Breast epithelium (tissue), 4 donors: ENCODE results near the gene MMP8. TPM values are rescaled to one million over a fixed set of nuclear protein-coding genes. Genes with fewer than 3 reads are reported as not detected.
A peak's percentile ranks its signal among the peaks of the same experiment; 100 is the strongest.

ENCODE experiments used
- DNase-seq, 2 donors: peaks; one replicate each; pipeline ENCODE4 v3.0.0-alpha.2; 2019; ENCODE audit warnings: low spot score in 2 of 2
- H3K27ac ChIP-seq, 2 donors: fragments of 200-600 bp; sonication (generic) in 1 of 2; one replicate each; pipeline ENCODE4 v1.5.1; 2016 to 2019; ENCODE audit warnings: mild to moderate bottlenecking in 1 of 2
- H3K27me3 ChIP-seq, 2 donors: fragments of 200-600 bp; sonication (generic) in 1 of 2; one replicate each; pipeline versions ENCODE4 v1.5.1 to v1.6.0; 2017 to 2019; ENCODE audit warnings: control low read depth in 1 of 2, mild to moderate bottlenecking in 1 of 2
- H3K36me3 ChIP-seq: fragments of 200-600 bp; one replicate; pipeline ENCODE4 v1.5.1; 2019
- H3K4me1 ChIP-seq, 2 donors: fragments of 200-600 bp; sonication (generic); one replicate each; pipeline ENCODE4 v1.5.1; 2016 to 2019; ENCODE audit warnings: control low read depth in 1 of 2
- H3K4me3 ChIP-seq, 3 donors: fragments of 200-600 bp; sonication (generic); 1 replicate in 2 of 3; 2 replicates in 1 of 3; pipeline ENCODE4 v1.5.1; 2016 to 2019; ENCODE audit warnings: mild to moderate bottlenecking in 3 of 3, moderate library complexity in 2 of 3
- H3K9me3 ChIP-seq, 2 donors: fragments of 200-600 bp; sonication (generic) in 1 of 2; one replicate each; pipeline ENCODE4 v1.5.1; 2016 to 2019; ENCODE audit warnings: control low read depth in 1 of 2
- CTCF ChIP-seq, 3 donors: fragments of 450-650 bp; IDR thresholded peaks; one replicate each; pipeline ENCODE4 v1.5.1; 2016 to 2017; ENCODE audit warnings: antibody characterized with exemption in 3 of 3, mild to moderate bottlenecking in 3 of 3, moderate library complexity in 3 of 3
- POLR2A ChIP-seq: fragments of 450-650 bp; IDR thresholded peaks from one replicate; pipeline ENCODE4 v1.6.1; 2016; ENCODE audit warnings: antibody characterized with exemption, mild to moderate bottlenecking, moderate library complexity
- POLR2AphosphoS5 ChIP-seq, 3 donors: sonication (generic); formaldehyde crosslinking; IDR thresholded peaks; one replicate each; pipeline ENCODE4 v1.6.1; 2017; ENCODE audit warnings: antibody characterized with exemption in 3 of 3
- intact Hi-C: fragments of 100-400 bp; cut with DNase I; formaldehyde crosslinking; loops from one replicate; pipeline ENCODE4 v1.15.1; 2023; ENCODE audit warnings: low total_unique reads
- total RNA-seq, 3 donors: library from RNA; depleted of rRNA; stranded (reverse); fragments of >200 nt; gene quantifications; one replicate each; pipeline ENCODE4 v1.1.0, GENCODE V29; 2016

MMP8 gene
- total RNA-seq, 3 donors from 2014 or later: 0.33 to 2.3 TPM; not detected in 1

GRCh38 chr11:102708654-102709053, 16.1 kb downstream of the MMP8 start:
- intact Hi-C loops: no loop called here

DNA sequence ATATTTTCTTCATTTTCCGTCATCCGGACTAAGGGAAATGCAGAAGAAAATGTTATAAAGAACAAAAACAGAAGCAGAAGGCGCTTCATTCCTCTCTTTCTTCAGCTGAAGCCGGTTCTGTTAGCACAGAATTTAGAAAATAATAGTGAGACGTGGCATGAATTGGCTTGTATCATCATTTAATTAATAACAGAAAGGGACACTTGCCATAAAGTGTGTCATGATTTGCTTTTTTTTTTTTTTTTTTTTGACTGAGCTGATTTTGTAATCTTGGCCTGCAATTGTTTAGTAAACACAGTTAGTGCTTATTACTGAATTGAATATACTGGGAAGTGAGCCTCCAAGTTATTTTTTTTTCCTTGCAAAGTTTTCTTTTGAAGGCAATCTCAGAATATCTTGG, 19.1 kb downstream of the MMP8 start, which contains the start of gene MMP27:
TSS of gene MMP27 (minus strand) at position 144 of the 400 bp plus-strand sequence. CDS start at position 89, 55 bp downstream.
- DNase-seq: no peak
- H3K4me1 ChIP-seq: no peaks in the 10 kb centered on the region
- no peaks in the 10 kb centered on the region for H3K36me3 ChIP-seq
- no peaks in the 10 kb centered on the region for H3K9me3 ChIP-seq
- peak within 1 kb of the TSS; percentile 45 to 54 for H3K27ac ChIP-seq
- H3K4me3 ChIP-seq: peak within 1 kb of the TSS; percentile 26 to 44 (median 30)
- no peak for TF ChIP-seq POLR2A
- no peak for TF ChIP-seq POLR2AphosphoS5 (IDR thresholded peaks at IDR 0.05)
- no peak for TF ChIP-seq CTCF (IDR thresholded peaks at IDR 0.05)
- intact Hi-C loops: no loop called here
- H3K27me3 ChIP-seq: no peaks in the 10 kb centered on the region

More at GRCh38 chr11:102708654-102709053, 16.1 kb downstream of the MMP8 start:
- DNase-seq: no peak
- TF ChIP-seq POLR2AphosphoS5 (IDR thresholded peaks at IDR 0.05): no peak
- TF ChIP-seq CTCF (IDR thresholded peaks at IDR 0.05): no peak
- TF ChIP-seq POLR2A: no peak
- Histone ChIP-seq H3K27me3 (no peaks in the 10 kb centered on the region), H3K4me1 (no peaks in the 10 kb centered on the region), H3K27ac (no peak overlapping the region), H3K4me3 (no peak overlapping the region), H3K9me3 (no peaks in the 10 kb centered on the region), H3K36me3 (no peaks in the 10 kb centered on the region)

DNA sequence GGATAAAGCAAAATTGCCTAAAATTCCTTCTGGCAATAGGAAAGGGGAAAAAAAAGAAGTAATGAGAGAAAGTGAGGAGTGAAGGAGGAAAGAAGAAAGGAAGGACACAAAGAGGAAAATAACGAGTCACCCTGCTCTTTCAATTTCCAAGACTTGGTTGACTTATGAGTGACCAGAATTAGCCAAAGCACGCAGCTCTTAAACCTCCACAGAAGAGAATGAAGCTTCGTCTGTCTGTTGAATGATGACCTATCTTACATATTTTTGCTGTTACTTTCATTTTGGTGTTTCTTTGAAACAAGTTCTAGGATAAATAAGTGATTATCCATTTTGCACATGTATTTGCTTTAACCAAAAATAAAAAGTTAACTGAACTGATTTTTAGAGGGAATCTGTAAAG, 19.9 kb downstream of the MMP8 start:
- H3K4me1 ChIP-seq: no peaks in the 10 kb centered on the region
- intact Hi-C loops: no loop called here
- H3K27ac ChIP-seq: peak overlapping the region; percentile 45 to 54
- H3K27me3 ChIP-seq: no peaks in the 10 kb centered on the region
- no peaks in the 10 kb centered on the region for H3K36me3 ChIP-seq
- TF ChIP-seq POLR2A: no peak
- no peak for TF ChIP-seq POLR2AphosphoS5 (IDR thresholded peaks at IDR 0.05)
- no peak for TF ChIP-seq CTCF (IDR thresholded peaks at IDR 0.05)
- H3K4me3 ChIP-seq: peak overlapping the region; percentile 26 to 44 (median 30)
- H3K9me3 ChIP-seq: no peaks in the 10 kb centered on the region
- DNase-seq: no peak

- H3K4me1 ChIP-seq: no peaks in the 10 kb centered on the region
- intact Hi-C loops: no loop called here
- no peaks in the 10 kb centered on the region for H3K27me3 ChIP-seq
- H3K9me3 ChIP-seq: no peaks in the 10 kb centered on the region
- no peak for TF ChIP-seq CTCF (IDR thresholded peaks at IDR 0.05)
- TF ChIP-seq POLR2A: no peak
- no peak for TF ChIP-seq POLR2AphosphoS5 (IDR thresholded peaks at IDR 0.05)
- no peaks in the 10 kb centered on the region for H3K36me3 ChIP-seq
- no peak overlapping the region for H3K4me3 ChIP-seq
- no peak overlapping the region for H3K27ac ChIP-seq
- DNase-seq: no peak
These were observed 20.8 kb downstream of the MMP8 start for GRCh38 chr11:102703826-102704493.

DNA sequence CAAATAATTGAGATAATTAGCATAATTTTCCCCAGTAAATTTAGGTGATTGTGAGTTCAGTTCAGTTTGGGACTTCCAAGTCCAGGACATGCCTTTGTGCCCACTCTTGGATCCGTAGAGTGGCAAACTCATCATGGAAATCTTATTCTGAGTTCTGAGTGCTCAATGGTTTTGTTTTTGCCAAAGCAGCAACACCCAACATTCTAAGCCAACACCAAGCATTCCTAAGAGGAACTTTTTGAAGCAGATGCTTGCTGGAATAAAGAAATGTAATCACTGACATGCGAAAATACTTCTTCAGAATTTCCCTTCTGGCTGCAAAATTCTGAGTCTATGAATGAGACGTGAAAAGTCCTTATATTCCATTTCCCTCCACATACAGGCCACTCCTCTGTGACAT, 29.6 kb downstream of the MMP8 start:
- Histone ChIP-seq H3K36me3 (no peaks in the 10 kb centered on the region), H3K4me1 (no peaks in the 10 kb centered on the region), H3K27me3 (no peaks in the 10 kb centered on the region), H3K9me3 (no peaks in the 10 kb centered on the region), H3K4me3 (no peak overlapping the region), H3K27ac (no peak overlapping the region)
- TF ChIP-seq POLR2AphosphoS5 (IDR thresholded peaks at IDR 0.05): no peak
- TF ChIP-seq CTCF (IDR thresholded peaks at IDR 0.05): no peak
- TF ChIP-seq POLR2A: no peak
- DNase-seq: no peak
- intact Hi-C loops: no loop called here
